Stimulated activated CD8-positive, alpha-beta memory T cell treated with anti-CD3 and anti-CD28 coated beads, Interleukin-7, amount 100 ng/mL, for 1 hour (primary cell): Measurements from ENCODE around the gene LRRC9.
"Not testable (repeated sequence)": the region's sequence is repeated elsewhere in the genome, so short reads cannot be mapped to it uniquely, and the experiment has no call there.

Experiments used
- DNase-seq, 2 donors: peaks; one replicate each; pipeline ENCODE4 v3.0.0-alpha.2; 2020; ENCODE audit warnings: low read depth in 2 of 2

LRRC9 gene

DNA sequence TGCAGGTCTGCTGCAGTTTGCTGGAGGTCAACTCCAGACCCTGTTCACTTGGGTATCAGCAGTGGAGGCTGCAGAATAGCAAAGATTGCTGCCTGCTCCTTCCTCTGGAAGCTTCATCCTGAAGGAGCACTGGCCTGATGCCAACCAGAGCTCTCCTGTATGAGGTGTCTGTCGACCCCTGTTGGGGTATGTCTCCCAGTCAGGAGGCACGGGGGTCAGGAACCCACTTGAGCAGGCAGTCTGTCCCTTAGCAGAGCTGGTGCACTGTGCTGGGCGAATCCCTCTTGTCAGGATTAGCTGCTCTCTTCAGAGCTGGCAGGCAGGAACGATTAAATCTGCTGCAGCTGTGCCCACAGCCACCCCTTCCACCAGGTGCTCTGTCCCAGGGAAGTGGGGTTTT is 37.9 kb downstream of the LRRC9 start:
- not testable (repeated sequence) for DNase-seq

DNA sequence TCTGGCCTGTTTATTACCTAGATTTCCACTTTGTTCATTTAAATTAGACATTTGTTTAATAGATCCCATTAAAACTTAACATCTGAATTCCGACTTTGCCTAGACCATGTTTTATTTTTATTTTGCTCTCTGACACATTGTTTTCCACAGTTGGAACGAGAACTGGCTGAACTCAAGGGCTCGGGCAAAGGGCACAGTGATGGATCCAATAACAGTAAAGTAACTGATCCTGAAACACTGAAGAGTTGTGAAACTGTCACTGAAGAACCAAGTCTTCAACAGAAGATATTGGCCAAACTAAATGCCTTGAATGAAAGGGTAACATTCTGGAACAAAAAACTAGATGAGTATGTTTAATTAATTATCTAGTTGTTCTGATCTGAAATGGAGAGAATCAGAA is 39.7 kb downstream of the LRRC9 start:
- no peak for DNase-seq

DNA sequence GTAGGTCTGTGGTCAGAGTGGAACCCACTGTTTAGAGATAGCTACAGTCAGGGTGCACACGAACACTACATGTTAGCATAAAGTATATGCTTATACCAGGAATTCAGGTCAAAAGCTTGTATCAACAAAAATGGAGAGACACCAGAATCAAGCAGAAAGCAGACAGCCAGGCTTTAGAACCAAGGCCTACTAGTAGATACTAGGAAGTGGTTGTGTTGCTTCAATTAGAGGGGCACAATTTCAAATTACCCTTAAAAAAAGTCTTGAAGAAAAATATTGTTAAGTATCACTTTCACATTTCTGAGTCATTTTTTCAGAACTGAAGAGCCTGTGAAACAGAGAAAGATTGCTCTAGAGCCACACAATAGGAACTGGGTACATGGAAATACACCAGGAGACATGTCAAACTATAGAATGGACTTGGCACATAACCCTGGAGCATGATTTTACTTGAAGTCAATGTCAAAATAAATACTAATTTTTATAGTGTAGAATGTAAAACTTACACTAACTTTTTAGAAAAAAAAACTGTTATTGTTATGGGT is 41.6 kb downstream of the LRRC9 start:
- DNase-seq = no peak

- DNase-seq = no peak
These were observed 44.5 kb downstream of the LRRC9 start for GRCh38 chr14:59964251-59965007.

GRCh38 chr14:59969319-59969718 is 49.4 kb downstream of the LRRC9 start:
- no peak for DNase-seq

DNA sequence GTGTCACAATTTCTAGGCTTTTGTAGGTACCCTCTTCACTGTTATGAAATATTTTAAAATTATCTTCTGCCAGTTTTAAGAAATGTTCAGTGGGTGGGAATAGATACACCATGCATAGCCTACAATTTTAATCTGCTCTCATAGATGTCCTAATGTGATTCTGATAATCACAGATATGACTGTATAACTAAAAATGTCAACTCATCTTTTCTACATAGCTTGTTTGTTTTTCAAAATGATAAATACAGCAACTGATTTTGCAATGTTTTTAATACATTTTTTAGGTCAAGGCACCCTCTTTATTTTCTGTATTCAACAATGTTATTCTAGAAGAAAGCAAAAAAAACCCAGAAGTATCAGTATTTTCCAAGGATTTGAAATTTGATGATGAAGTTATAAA is 61.6 kb downstream of the LRRC9 start:
- no peak for DNase-seq

- DNase-seq = no peak
These were observed 63.1 kb downstream of the LRRC9 start for GRCh38 chr14:59983048-59983447.

- no peak for DNase-seq
These were observed 66.7 kb downstream of the LRRC9 start for GRCh38 chr14:59986556-59987059.

GRCh38 chr14:59997449-59997848 is 77.5 kb downstream of the LRRC9 start:
- no peak for DNase-seq

DNA sequence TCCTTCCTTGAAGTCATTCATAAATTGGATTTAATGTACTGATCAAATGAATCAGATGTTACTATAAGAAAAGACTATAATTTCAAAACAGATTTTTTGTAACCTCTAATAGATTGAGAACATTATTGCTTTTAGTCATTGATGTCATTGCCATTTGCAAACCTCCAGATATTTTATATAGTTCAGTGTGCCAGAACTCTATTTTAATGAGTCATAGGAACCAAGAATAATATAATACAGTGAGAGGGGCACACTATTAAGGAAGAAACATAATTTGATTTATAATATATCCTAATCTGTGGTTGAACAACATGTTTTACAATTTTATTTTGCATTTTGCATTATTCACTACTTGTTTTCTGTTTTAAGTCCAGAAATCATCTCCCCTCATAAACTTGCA is 78.0 kb downstream of the LRRC9 start:
- DNase-seq = no peak

DNA sequence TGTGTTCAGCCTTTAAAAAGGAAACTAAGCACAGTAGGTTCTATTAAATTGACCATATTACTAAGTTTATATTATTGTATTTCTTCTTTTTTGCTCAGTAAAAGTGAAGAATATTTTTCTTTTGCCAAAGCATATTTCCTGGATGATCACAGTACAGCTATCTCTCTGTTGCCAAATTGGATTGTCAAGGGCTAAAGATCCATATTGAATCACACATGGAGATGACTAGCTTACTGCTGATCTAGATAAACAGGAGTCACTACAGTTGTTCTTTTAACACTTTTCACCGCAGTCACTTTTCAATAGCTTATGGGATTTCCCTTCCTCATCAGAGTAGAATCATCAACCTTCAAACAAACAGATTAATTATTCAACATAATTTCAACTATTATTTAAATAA is 78.6 kb downstream of the LRRC9 start:
- DNase-seq = no peak

DNA sequence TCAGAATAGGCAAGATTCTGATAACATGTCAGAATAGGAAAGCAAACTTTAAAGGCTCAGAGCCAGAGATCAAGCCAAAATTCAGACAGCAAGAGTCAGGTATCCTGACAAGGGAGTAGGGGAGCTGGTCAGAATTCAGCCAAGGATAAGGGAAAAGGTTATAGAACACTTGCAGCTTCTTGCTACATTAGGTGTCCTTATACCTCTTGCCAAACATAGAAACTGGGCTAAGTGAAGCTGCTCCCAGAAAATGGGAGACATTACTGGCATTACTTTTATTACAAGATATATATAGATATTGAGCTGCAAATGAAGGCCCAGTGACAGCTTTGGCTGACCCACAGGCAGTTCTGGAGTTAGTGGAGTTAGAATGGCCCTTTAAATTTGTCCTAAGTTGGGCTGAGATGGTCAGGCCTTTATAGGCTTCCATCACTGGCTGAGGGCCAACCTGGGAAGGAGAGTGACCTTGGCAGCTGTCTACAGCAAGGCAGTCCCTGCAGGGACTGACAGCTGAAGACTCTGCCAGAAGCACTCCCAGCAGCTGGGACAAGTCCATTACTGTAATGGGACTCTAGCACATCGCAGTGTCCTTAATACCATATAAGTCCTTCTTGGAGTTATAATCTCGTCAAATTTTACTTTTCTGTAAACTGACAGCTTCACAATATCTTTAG is 83.0 kb downstream of the LRRC9 start:
- DNase-seq = no peak

GRCh38 chr14:60003991-60004390 is 84.0 kb downstream of the LRRC9 start:
- DNase-seq = no peak

- DNase-seq = no peak
These were observed 88.1 kb downstream of the LRRC9 start for GRCh38 chr14:60008042-60008441.

DNA sequence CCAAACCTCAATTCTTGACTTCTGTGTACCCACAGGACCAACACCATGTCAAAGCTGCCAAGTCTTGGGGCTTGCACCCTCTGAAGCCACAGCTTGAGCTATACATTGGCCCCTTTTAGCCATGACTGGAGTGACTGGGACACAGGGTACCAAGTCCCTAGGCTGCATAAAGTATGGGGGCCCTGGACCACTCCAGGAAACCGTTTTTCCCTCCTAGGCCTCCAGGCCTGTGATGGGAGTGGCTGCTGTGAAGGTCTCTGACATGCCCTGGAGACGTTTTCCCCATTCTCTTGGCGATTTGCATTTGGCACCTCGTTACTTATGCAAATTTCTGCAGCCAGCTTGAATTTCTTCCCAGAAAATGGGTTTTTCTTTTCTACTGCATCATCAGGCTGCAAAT is 90.3 kb downstream of the LRRC9 start:
- DNase-seq = not testable (repeated sequence)

GRCh38 chr14:60014402-60014801 is 94.5 kb downstream of the LRRC9 start:
- DNase-seq = no peak

GRCh38 chr14:60021619-60022018 is 101.7 kb downstream of the LRRC9 start:
- no peak for DNase-seq

DNA sequence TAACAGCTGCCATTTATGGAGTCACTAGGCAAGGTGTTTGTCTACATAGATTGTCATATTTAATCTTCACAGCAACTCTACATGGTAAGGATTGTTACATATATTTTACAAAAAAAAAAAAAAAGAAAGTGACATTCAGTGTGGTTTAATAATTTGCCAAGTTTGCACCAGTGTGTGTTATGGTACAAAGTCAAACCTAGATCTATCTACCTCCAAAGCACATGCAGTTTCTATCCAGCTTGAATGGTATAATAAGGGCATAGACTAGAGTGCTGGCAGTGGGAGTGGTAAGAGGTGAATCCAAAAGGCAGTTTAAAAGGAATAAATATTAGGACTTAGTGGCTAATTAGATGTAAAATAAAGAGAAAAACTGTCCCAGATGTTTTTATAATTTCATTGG is 105.6 kb downstream of the LRRC9 start:
- no peak for DNase-seq

DNA sequence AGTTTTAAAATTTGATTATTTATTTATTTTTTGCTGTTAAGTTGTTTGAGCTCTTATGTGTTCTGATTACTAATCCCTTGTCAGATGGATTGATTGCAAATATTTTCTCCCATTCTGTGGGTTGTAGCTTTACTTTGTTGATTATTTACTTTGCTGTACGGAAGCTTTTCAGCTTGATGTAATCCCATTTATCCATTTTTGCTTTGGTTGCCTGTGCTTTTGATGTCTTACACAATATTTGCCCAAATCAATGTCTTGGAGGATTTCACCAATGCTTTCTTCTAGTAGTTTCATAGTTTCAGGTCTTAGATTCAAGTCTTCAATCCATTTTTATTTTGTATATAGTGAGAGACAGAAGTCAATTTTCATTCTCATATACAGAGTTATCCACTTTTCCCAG is 115.2 kb downstream of the LRRC9 start:
- no peak for DNase-seq

DNA sequence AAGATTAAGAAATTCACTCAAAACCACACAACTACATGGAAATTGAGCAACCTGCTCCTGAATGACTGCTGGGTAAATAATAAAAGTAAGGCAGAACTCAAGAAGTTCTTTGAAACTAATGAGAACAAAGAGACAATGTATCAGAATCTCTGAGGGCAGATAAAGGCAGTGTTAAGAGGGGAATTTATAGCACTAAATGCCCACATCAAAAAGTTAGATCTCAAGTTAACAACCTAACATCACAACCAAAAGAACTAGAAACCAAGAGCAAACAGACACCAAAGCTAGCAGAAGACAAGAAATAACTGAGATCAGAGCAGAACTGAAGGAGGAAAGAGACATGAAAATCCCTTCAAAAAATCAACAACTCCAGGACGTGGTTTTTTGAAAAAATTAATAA is 128.0 kb downstream of the LRRC9 start:
- DNase-seq = not testable (repeated sequence)

DNA sequence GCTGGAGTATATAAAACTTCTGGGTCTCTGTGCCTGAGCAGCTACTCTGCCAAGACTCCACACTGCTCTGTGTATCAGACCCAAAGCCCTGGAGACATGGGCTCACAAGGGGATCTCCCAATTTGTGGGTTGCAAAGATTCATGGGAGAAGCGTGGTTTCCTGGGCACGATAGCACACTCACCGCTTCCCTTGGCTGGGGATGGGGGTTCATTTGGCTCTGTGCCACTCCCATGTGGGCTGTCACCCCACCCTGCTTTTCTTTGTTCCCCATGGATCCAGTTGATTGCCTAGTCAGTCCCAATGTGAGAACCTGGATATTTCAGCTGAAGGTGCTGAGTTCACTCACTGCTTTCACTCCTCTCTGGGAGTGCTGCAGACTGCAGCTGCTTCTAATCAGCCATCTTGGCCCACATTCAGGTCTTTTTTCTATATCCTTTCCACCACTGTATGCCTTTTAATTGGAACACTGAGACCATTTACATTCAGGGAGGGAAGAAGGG is 131.8 kb downstream of the LRRC9 start:
- no peak for DNase-seq

DNA sequence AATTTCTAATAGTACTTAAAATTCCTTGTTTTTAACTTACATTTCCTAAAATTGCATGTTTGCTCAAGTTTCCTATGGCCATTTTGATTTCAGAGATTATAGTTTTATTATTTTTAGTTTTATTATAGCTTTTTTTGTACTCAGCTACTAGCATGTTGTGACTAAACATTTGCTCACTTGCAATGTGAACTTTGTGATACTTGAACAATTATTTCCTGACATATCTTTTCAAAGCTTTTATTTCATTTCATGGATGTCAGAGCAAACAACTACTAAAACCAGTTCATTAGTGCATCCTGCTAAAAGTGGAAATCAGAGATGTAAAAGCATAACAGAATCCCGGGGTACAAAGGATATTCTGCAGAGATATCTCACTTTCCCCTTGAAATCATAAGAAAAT is 138.1 kb downstream of the LRRC9 start:
- DNase-seq = no peak

- DNase-seq = no peak
These were observed 141.4 kb downstream of the LRRC9 start for GRCh38 chr14:60061371-60061770.
